H1 (cell line): Measurements from ENCODE around the gene PRDM2. TPM values are rescaled to one million over a fixed set of nuclear protein-coding genes. Genes with fewer than 3 reads are reported as not detected.

Experiments
- CTCF ChIA-PET: fragments of 300-600 bp; sonication (Branson Sonifier 250); formaldehyde crosslinking; loops from one replicate; lab custom pipeline; 2021; ENCODE audit not compliant: partially characterized antibody; lab: Charles Lee
- POLR2A ChIA-PET: fragments of 300-600 bp; sonication (Branson Sonifier 250); formaldehyde crosslinking; loops from one replicate; lab custom pipeline; 2021; ENCODE audit warnings: inconsistent platforms; ENCODE audit not compliant: partially characterized antibody; lab: Charles Lee
- DNase-seq, 2 experiments: peaks; one replicate each; pipeline versions ENCODE4 v3.0.0 to v3.0.0-alpha.2; 2010 to 2022; ENCODE audit warnings: low spot score in 2 of 2, low read depth in 1 of 2, mixed read lengths in 1 of 2
- FAIRE-seq: peaks from 2 replicates; lab custom pipeline; 2011; peaks lifted over from hg19 to GRCh38; lab: Jason Lieb, UNC
- H2AFZ ChIP-seq: 2 replicates; pipeline ENCODE4 v1.8.1; 2012; ENCODE audit warnings: low read length, inconsistent platforms
- H2AK5ac ChIP-seq: 2 replicates; pipeline ENCODE4 v1.6.1; 2013; ENCODE audit warnings: low read depth, low read length
- H2BK120ac ChIP-seq: replicated peaks from 2 replicates; pipeline ENCODE3; 2013; ENCODE audit warnings: low read depth, low read length, inconsistent platforms
- H2BK12ac ChIP-seq: 2 replicates; pipeline ENCODE4 v1.6.1; 2013; ENCODE audit warnings: low read depth, low read length
- H2BK15ac ChIP-seq: 2 replicates; pipeline ENCODE4 v1.6.1; 2013; ENCODE audit warnings: low read length
- H2BK20ac ChIP-seq: 2 replicates; pipeline ENCODE4 v1.6.1; 2013; ENCODE audit warnings: low read length
- H2BK5ac ChIP-seq: 2 replicates; pipeline ENCODE4 v1.6.1; 2013; ENCODE audit warnings: low read depth, low read length
- H3K14ac ChIP-seq: 2 replicates; pipeline ENCODE4 v1.6.1; 2013; ENCODE audit warnings: inconsistent platforms; ENCODE audit not compliant: insufficient read length
- H3K18ac ChIP-seq: 2 replicates; pipeline ENCODE4 v1.6.1; 2013; ENCODE audit warnings: low read length; ENCODE audit errors: extremely low read depth
- H3K23ac ChIP-seq: 2 replicates; pipeline ENCODE4 v1.6.1; 2013; ENCODE audit warnings: inconsistent platforms; ENCODE audit not compliant: insufficient read length
- H3K23me2 ChIP-seq: 2 replicates; pipeline ENCODE4 v1.6.1; 2013; ENCODE audit warnings: low read depth, low read length
- H3K27ac ChIP-seq: 2 replicates; pipeline ENCODE4 v1.6.1; 2011; ENCODE audit warnings: low read depth, low read length, inconsistent platforms
- H3K27me3 ChIP-seq, 4 experiments: replicated peaks in 1 of 4; 1 replicate in 1 of 4; 2 replicates in 3 of 4; pipeline versions ENCODE4 v1.6.1 to v1.8.1; 2011 to 2013; ENCODE audit warnings: low read length in 3 of 4, mild to moderate bottlenecking in 3 of 4, inconsistent platforms in 2 of 4, mixed read lengths in 2 of 4, moderate library complexity in 1 of 4; ENCODE audit not compliant: control insufficient read depth in 3 of 4, insufficient read depth in 3 of 4; ENCODE audit errors: extremely low read depth in 1 of 4
- H3K36me3 ChIP-seq, 4 experiments: 2 replicates each; pipeline versions ENCODE4 v1.6.1 to v1.8.1; 2011 to 2013; ENCODE audit warnings: mild to moderate bottlenecking in 4 of 4, low read length in 3 of 4, moderate library complexity in 2 of 4, control low read depth in 1 of 4, inconsistent platforms in 1 of 4; ENCODE audit not compliant: insufficient read depth in 4 of 4, control insufficient read depth in 2 of 4
- H3K4ac ChIP-seq: replicated peaks from 2 replicates; pipeline ENCODE3; 2013; ENCODE audit warnings: low read length, low read depth, mixed read lengths, inconsistent platforms; ENCODE audit not compliant: insufficient read length
- H3K4me1 ChIP-seq, 4 experiments: replicated peaks in 1 of 4; 1 replicate in 1 of 4; 2 replicates in 3 of 4; pipeline versions ENCODE4 v1.6.1 to v1.8.1; 2011 to 2013; ENCODE audit warnings: low read length in 3 of 4, inconsistent platforms in 2 of 4, mixed read lengths in 1 of 4; ENCODE audit not compliant: insufficient read depth in 4 of 4, control insufficient read depth in 3 of 4
- H3K4me2 ChIP-seq, 2 experiments: 2 replicates each; pipeline versions ENCODE4 v1.6.1 to v1.8.1; 2011 to 2013; ENCODE audit warnings: low read depth in 2 of 2, low read length in 2 of 2, control low read depth in 1 of 2, inconsistent platforms in 1 of 2, mild to moderate bottlenecking in 1 of 2; ENCODE audit not compliant: insufficient read depth in 1 of 2
- H3K4me3 ChIP-seq, 4 experiments: fragments of 200-600, 300-600 bp in 1 of 4; sonication (generic), shearing (Covaris generic), sonication (Bioruptor Twin) in 1 of 4; 2 replicates each; pipeline versions ENCODE4 v1.5.1 to v1.8.1; 2011 to 2016; ENCODE audit warnings: low read length in 4 of 4, low read depth in 3 of 4, control low read depth in 2 of 4, inconsistent platforms in 2 of 4, mild to moderate bottlenecking in 2 of 4, mixed read lengths in 1 of 4, moderate library complexity in 1 of 4; ENCODE audit not compliant: insufficient read depth in 2 of 4; ENCODE audit errors: extremely low read depth in 1 of 4
- H3K56ac ChIP-seq: replicated peaks from 2 replicates; pipeline ENCODE3; 2013; ENCODE audit warnings: low read depth, mild to moderate bottlenecking, mixed read lengths, low read length, inconsistent platforms; ENCODE audit not compliant: insufficient read length
- H3K79me1 ChIP-seq: 2 replicates; pipeline ENCODE4 v1.6.1; 2013; ENCODE audit warnings: low read depth, low read length, control low read depth
- H3K79me2 ChIP-seq, 2 experiments: 2 replicates each; pipeline versions ENCODE4 v1.6.1 to v1.8.1; 2012 to 2013; ENCODE audit warnings: low read length in 2 of 2, mild to moderate bottlenecking in 2 of 2, inconsistent platforms in 1 of 2; ENCODE audit not compliant: insufficient read depth in 2 of 2, control insufficient read depth in 1 of 2
- H3K9ac ChIP-seq, 4 experiments: replicated peaks in 1 of 4; 1 replicate in 1 of 4; 2 replicates in 3 of 4; pipeline versions ENCODE4 v1.6.1 to v1.8.1; 2011 to 2013; ENCODE audit warnings: low read depth in 3 of 4, low read length in 3 of 4, control low read depth in 2 of 4, mild to moderate bottlenecking in 2 of 4, moderate library complexity in 2 of 4, inconsistent platforms in 1 of 4; ENCODE audit errors: extremely low read depth in 1 of 4
- H3K9me3 ChIP-seq, 2 experiments: 2 replicates each; pipeline versions ENCODE4 v1.6.1 to v1.8.1; 2012 to 2013; ENCODE audit warnings: mild to moderate bottlenecking in 2 of 2, moderate library complexity in 2 of 2, control low read depth in 1 of 2, inconsistent platforms in 1 of 2, low read depth in 1 of 2, low read length in 1 of 2, mixed read lengths in 1 of 2; ENCODE audit not compliant: insufficient read depth in 2 of 2
- H4K20me1 ChIP-seq, 2 experiments: replicated peaks in 1 of 2; 2 replicates each; pipeline versions ENCODE3 to v1.8.1; 2011 to 2013; ENCODE audit warnings: inconsistent platforms in 2 of 2, low read length in 2 of 2, mild to moderate bottlenecking in 1 of 2; ENCODE audit not compliant: insufficient read depth in 2 of 2, control insufficient read depth in 1 of 2
- H4K5ac ChIP-seq: 2 replicates; pipeline ENCODE4 v1.6.1; 2013; ENCODE audit warnings: low read length, low read depth, mixed read lengths, inconsistent platforms; ENCODE audit not compliant: insufficient read length
- H4K8ac ChIP-seq: 2 replicates; pipeline ENCODE4 v1.8.0; 2013; ENCODE audit warnings: mild to moderate bottlenecking, moderate library complexity, low read length, inconsistent platforms; ENCODE audit not compliant: insufficient read depth; ENCODE audit errors: extremely low read depth
- H4K91ac ChIP-seq: replicated peaks from 2 replicates; pipeline ENCODE3; 2013; ENCODE audit warnings: low read length, mixed read lengths, inconsistent platforms; ENCODE audit not compliant: insufficient read length
- BRCA1 ChIP-seq: IDR thresholded peaks from 2 replicates; pipeline ENCODE4 v1.6.1; 2012; ENCODE audit warnings: low read depth, low read length, improper control_type of control experiment
- CEBPB ChIP-seq: IDR thresholded peaks from 2 replicates; pipeline ENCODE4 v1.6.1; 2012; ENCODE audit warnings: low read depth, low read length
- CREB1 ChIP-seq: IDR thresholded peaks from 2 replicates; pipeline ENCODE4 v1.6.1; 2012; ENCODE audit warnings: inconsistent platforms
- EP300 ChIP-seq, 2 experiments: IDR thresholded peaks; 1 replicate in 1 of 2; 2 replicates in 1 of 2; pipeline ENCODE4 v1.6.1; 2011 to 2012; ENCODE audit warnings: low read depth in 2 of 2, low read length in 2 of 2, mild to moderate bottlenecking in 2 of 2, borderline replicate concordance in 1 of 2, inconsistent platforms in 1 of 2, moderate library complexity in 1 of 2
- HDAC6 ChIP-seq: IDR thresholded peaks from one replicate; pipeline ENCODE4 v1.7.1; 2012; ENCODE audit warnings: low read depth, mild to moderate bottlenecking, inconsistent platforms, low read length, moderate library complexity
- JUN ChIP-seq: IDR thresholded peaks from 2 replicates; pipeline ENCODE4 v1.6.1; 2011; ENCODE audit warnings: low read depth, mild to moderate bottlenecking, improper control_type of control experiment, low read length
- JUND ChIP-seq: IDR thresholded peaks from 2 replicates; pipeline ENCODE4 v1.6.1; 2011; ENCODE audit warnings: mild to moderate bottlenecking, improper control_type of control experiment, low read length
- KDM1A ChIP-seq: fragments of 200-600, 300-600 bp; sonication (generic); IDR thresholded peaks from 2 replicates; pipeline ENCODE4 v1.7.1; 2016; ENCODE audit warnings: mild to moderate bottlenecking, low read length, borderline replicate concordance
- NRF1 ChIP-seq: IDR thresholded peaks from 2 replicates; pipeline ENCODE4 v1.6.1; 2011; ENCODE audit warnings: mild to moderate bottlenecking, low read depth, low read length, improper control_type of control experiment
- RFX5 ChIP-seq: IDR thresholded peaks from 2 replicates; pipeline ENCODE4 v1.6.1; 2011; ENCODE audit warnings: low read depth, low read length, improper control_type of control experiment, borderline replicate concordance
- SIN3A ChIP-seq, 2 experiments: IDR thresholded peaks in 1 of 2; conservative IDR thresholded peaks in 1 of 2; 2 replicates each; pipeline ENCODE4 v1.6.1; 2011 to 2012; ENCODE audit warnings: low read length in 2 of 2, improper control_type of control experiment in 1 of 2, low read depth in 1 of 2, mild to moderate bottlenecking in 1 of 2
- SP1 ChIP-seq: IDR thresholded peaks from 2 replicates; pipeline ENCODE4 v1.6.1; 2011; ENCODE audit warnings: low read depth, low read length
- TAF1 ChIP-seq: IDR thresholded peaks from 2 replicates; pipeline ENCODE4 v1.6.1; 2011; ENCODE audit warnings: mild to moderate bottlenecking, low read depth, low read length
- TCF12 ChIP-seq: IDR thresholded peaks from 2 replicates; pipeline ENCODE4 v1.6.1; 2011; ENCODE audit warnings: low read depth, mild to moderate bottlenecking, low read length
- WGBS, 2 experiments: shearing (Covaris generic) in 1 of 2; methylation state at CpG; one replicate each; pipeline versions ENCODE4 v1.1.6 to v1.1.7; 2013 to 2015; ENCODE audit warnings: low lambda C conversion rate in 2 of 2, mixed read lengths in 2 of 2, inconsistent platforms in 1 of 2, low coverage in 1 of 2, missing lambda C conversion rate in 1 of 2; ENCODE audit not compliant: insufficient replicate concordance in 2 of 2, insufficient coverage in 1 of 2, insufficient read length in 1 of 2; ENCODE audit errors: extremely low coverage in 1 of 2, missing lambda C conversion rate in 1 of 2; 5-methylcytosine and 5-hydroxymethylcytosine counted together
- polyA plus RNA-seq, 7 experiments: library from polyadenylated mRNA; depleted of rRNA in 3 of 7; stranded (reverse) in 5 of 7; unstranded in 2 of 7; fragments of >200 nt in 5 of 7; fragments of 200-250 nt in 2 of 7; gene quantifications; 1 replicate in 5 of 7; 2 replicates in 1 of 7; 4 replicates in 1 of 7; pipeline versions ENCODE4 v1.2.1 to v1.2.3, GENCODE V29; 2011 to 2013; ENCODE audit warnings: missing spikeins in 2 of 7, mixed read lengths in 2 of 7
- total RNA-seq: library from RNA; stranded (reverse); fragmentation: NEBNext Ultra II Directional; extraction: Animal tissue kit (Norgen Biotek cat#: 25700); gene quantifications from 2 replicates; pipeline ENCODE4 v1.2.1, GENCODE V29; 2021
- TF ChIP-seq, protein P1 (sequence below): IDR thresholded peaks from 2 replicates; pipeline ENCODE4 v1.6.1; 2012; ENCODE audit warnings: inconsistent platforms

The PRDM2 gene
- total and polyA plus RNA-seq, 2 of the 8 experiments (the other 6 are each of a cell fraction or from before 2014, with no cell fraction given), result 5.8 to 21.2 TPM

- Histone ChIP-seq H2BK120ac (no peak overlapping the region), H4K20me1 (no peaks in the 10 kb centered on the region), H3K4me3 (no peak overlapping the region), H3K4me2 (no peak overlapping the region), H3K9ac (no peak overlapping the region), H3K27me3 (peaks cover 0 to 2% (median 0%) of the 10 kb centered on the region in 4 experiments; a peak in 2 of 7 replicates), H3K56ac (no peak overlapping the region), H3K4me1 (no peaks in the 10 kb centered on the region; a peak in 1 of 7 replicates), H2AFZ (no peak overlapping the region), H3K79me1 (no peaks in the 10 kb centered on the region), H2BK15ac (no peak overlapping the region), H3K27ac (no peak overlapping the region), H3K14ac (no peak overlapping the region), H3K23me2 (no peaks in the 10 kb centered on the region; the same call in 1 of the 2 replicates), H3K9me3 (no peaks in the 10 kb centered on the region; a peak in 1 of 4 replicates), H3K18ac (no peak overlapping the region), H2BK20ac (no peak overlapping the region), H3K36me3 (no peaks in the 10 kb centered on the region), H2AK5ac (no peak overlapping the region), H3K23ac (no peak overlapping the region), H4K5ac (no peak overlapping the region), H2BK12ac (no peak overlapping the region), H2BK5ac (no peak overlapping the region), H3K79me2 (no peaks in the 10 kb centered on the region), H4K91ac (no peak overlapping the region), H3K4ac (no peak overlapping the region), H4K8ac (no peak overlapping the region)
- WGBS, 2 experiments, result 94% methylated on average over 2 of the region's 2 CpGs; no CpG with 5 or more reads in 1 of the 2 experiments
- POLR2A ChIA-PET, result no interaction called here
- no peak for DNase-seq
- no peak for FAIRE-seq
- CTCF ChIA-PET, result interaction anchor here (4.6 kb wide), 1 partner anchor 11 kb away, joined by 30 read pairs; no protein-coding TSS in a partner anchor
- TF ChIP-seq RFX5, result no peak
- TF ChIP-seq NRF1, result no peak
- TF ChIP-seq KDM1A, result no peak
- TF ChIP-seq CREB1, result no peak
- no peak for TF ChIP-seq EP300 (IDR thresholded peaks at IDR 0.05; ENCODE audit: borderline replicate concordance in 1 of 2, low read depth in 2 of 2, low read length in 2 of 2)
- no peak for TF ChIP-seq BRCA1
- TF ChIP-seq TCF12, result no peak
- TF ChIP-seq, protein P1, sequence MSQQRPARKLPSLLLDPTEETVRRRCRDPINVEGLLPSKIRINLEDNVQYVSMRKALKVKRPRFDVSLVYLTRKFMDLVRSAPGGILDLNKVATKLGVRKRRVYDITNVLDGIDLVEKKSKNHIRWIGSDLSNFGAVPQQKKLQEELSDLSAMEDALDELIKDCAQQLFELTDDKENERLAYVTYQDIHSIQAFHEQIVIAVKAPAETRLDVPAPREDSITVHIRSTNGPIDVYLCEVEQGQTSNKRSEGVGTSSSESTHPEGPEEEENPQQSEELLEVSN, result no peak
- no peak for TF ChIP-seq SIN3A (conservative IDR thresholded peaks at IDR 0.05 in 1 of 2, IDR thresholded peaks at IDR 0.05 in 1 of 2; ENCODE audit: low read depth in 1 of 2, low read length in 2 of 2)
- no peak for TF ChIP-seq JUN
- no peak for TF ChIP-seq HDAC6
- no peak for TF ChIP-seq TAF1
- no peak for TF ChIP-seq SP1
- TF ChIP-seq JUND, result no peak
- TF ChIP-seq CEBPB, result no peak
These were observed 126.0 kb downstream of the PRDM2 start for GRCh38 chr1:13826009-13826408.
